GM23338 (cell line): Measurements from ENCODE around the gene DELE1. TPM values are rescaled to one million over a fixed set of nuclear protein-coding genes. Genes with fewer than 3 reads are reported as not detected.

ENCODE experiments used
- ATAC-seq: fragments of 200-7000 bp; cut with Tn5 transposase; 3 replicates; pipeline ENCODE4 v1.9.1; 2020
- DNase-seq: peaks from one replicate; pipeline ENCODE4 v3.0.0-alpha.2; 2015; ENCODE audit warnings: low spot score
- H2AFZ ChIP-seq: fragments of 200-600 bp; sonication (generic); 2 replicates; pipeline ENCODE4 v1.8.0; 2016; ENCODE audit warnings: antibody characterized with exemption, mild to moderate bottlenecking, moderate library complexity
- H3F3A ChIP-seq: fragments of 200-600 bp; sonication (generic); replicated peaks from 2 replicates; pipeline ENCODE4 v1.8.0; 2017; ENCODE audit warnings: antibody characterized with exemption, mixed run types, low read depth
- H3K27ac ChIP-seq: fragments of 200-600 bp; sonication (generic); 2 replicates; pipeline ENCODE4 v1.6.1; 2016; ENCODE audit warnings: low read depth
- H3K27me3 ChIP-seq: fragments of 200-600 bp; sonication (generic); 2 replicates; pipeline ENCODE4 v1.8.0; 2016; ENCODE audit warnings: mild to moderate bottlenecking, mixed run types, moderate library complexity; ENCODE audit not compliant: insufficient read depth
- H3K36me3 ChIP-seq: fragments of 200-600 bp; sonication (generic); 2 replicates; pipeline ENCODE4 v1.8.0; 2016; ENCODE audit warnings: mild to moderate bottlenecking; ENCODE audit not compliant: insufficient read depth
- H3K4me1 ChIP-seq: fragments of 200-600 bp; sonication (generic); 2 replicates; pipeline ENCODE4 v1.8.0; 2016; ENCODE audit warnings: mild to moderate bottlenecking, moderate library complexity; ENCODE audit not compliant: insufficient read depth
- H3K4me2 ChIP-seq: fragments of 200-600 bp; sonication (generic); 2 replicates; pipeline ENCODE4 v1.7.1; 2017; ENCODE audit warnings: mixed run types
- H3K4me3 ChIP-seq: fragments of 200-600 bp; sonication (generic); 2 replicates; pipeline ENCODE4 v1.6.1; 2016; ENCODE audit warnings: mixed run types
- H3K79me2 ChIP-seq: fragments of 200-600 bp; sonication (generic); replicated peaks from 2 replicates; pipeline ENCODE4 v1.8.0; 2017; ENCODE audit warnings: mild to moderate bottlenecking; ENCODE audit not compliant: insufficient read depth
- H3K9me2 ChIP-seq: fragments of 200-600 bp; sonication (generic); 2 replicates; pipeline ENCODE4 v1.8.0; 2017; ENCODE audit not compliant: insufficient read depth
- H4K20me1 ChIP-seq: fragments of 200-600 bp; sonication (generic); replicated peaks from 2 replicates; pipeline ENCODE4 v1.8.0; 2017; ENCODE audit warnings: mild to moderate bottlenecking; ENCODE audit not compliant: insufficient read depth
- H3K27ac Mint-ChIP-seq: 2 replicates; pipeline ENCODE4 v1.8.0; 2020; ENCODE audit warnings: inconsistent platforms, mild to moderate bottlenecking, moderate library complexity, mixed read lengths
- H3K27me3 Mint-ChIP-seq: 3 replicates; pipeline ENCODE4 v1.8.0; 2022; ENCODE audit warnings: low read depth, mild to moderate bottlenecking, moderate library complexity, mixed read lengths, inconsistent platforms; ENCODE audit not compliant: insufficient read depth, poor library complexity
- H3K36me3 Mint-ChIP-seq: 3 replicates; pipeline ENCODE4 v1.8.0; 2021; ENCODE audit warnings: low read depth, mild to moderate bottlenecking, inconsistent platforms, moderate library complexity, mixed read lengths
- H3K4me1 Mint-ChIP-seq: 3 replicates; pipeline ENCODE4 v1.8.0; 2020; ENCODE audit warnings: mild to moderate bottlenecking, inconsistent platforms, mixed read lengths
- H3K4me3 Mint-ChIP-seq: 3 replicates; pipeline ENCODE4 v1.8.0; 2021; ENCODE audit warnings: moderate library complexity, mild to moderate bottlenecking, inconsistent platforms, mixed read lengths
- H3K9me3 Mint-ChIP-seq: 3 replicates; pipeline ENCODE4 v1.8.0; 2020; ENCODE audit warnings: moderate library complexity, mild to moderate bottlenecking, inconsistent platforms, mixed read lengths
- POLR2AphosphoS5 ChIP-seq: IDR thresholded peaks from 2 replicates; pipeline ENCODE4 v1.6.1; 2016; ENCODE audit warnings: antibody characterized with exemption, low read depth
- ZNF114 ChIP-seq: fragments of 250-450 bp; sonication (Bioruptor Pico); IDR thresholded peaks from 2 replicates; pipeline ENCODE4 v1.5.0; 2020; ENCODE audit warnings: mild to moderate bottlenecking, moderate library complexity
- ZNF331 ChIP-seq: fragments of 250-450 bp; sonication (Bioruptor Pico); IDR thresholded peaks from 2 replicates; pipeline ENCODE4 v1.5.0; 2020; ENCODE audit warnings: low read depth, mild to moderate bottlenecking, moderate library complexity
- polyA plus RNA-seq: library from polyadenylated mRNA; unstranded; fragments of >200 nt; fragmentation: Nextera tagmentation; extraction: Ambion mirVana; gene quantifications from 2 replicates; pipeline ENCODE4 v1.2.1, GENCODE V29; 2016
- total RNA-seq: library from RNA; depleted of rRNA; stranded (reverse); fragments of >200 nt; shearing (Covaris generic); gene quantifications from 2 replicates; pipeline ENCODE4 v1.2.3, GENCODE V29; 2014
- TF ChIP-seq, protein P1 (sequence below), 2 experiments: fragments of 200-600 bp in 1 of 2; sonication (generic) in 1 of 2; conservative IDR thresholded peaks; 2 replicates each; pipeline versions ENCODE4 v1.5.1 to v1.6.1; 2016 to 2017; ENCODE audit warnings: antibody characterized with exemption in 2 of 2, low read depth in 2 of 2, mild to moderate bottlenecking in 2 of 2, moderate library complexity in 1 of 2
- TF ChIP-seq, protein P2 (sequence below): fragments of 250-450 bp; sonication (Bioruptor Pico); IDR thresholded peaks from 2 replicates; pipeline ENCODE4 v1.5.0; 2020; ENCODE audit warnings: mild to moderate bottlenecking, moderate library complexity
- TF ChIP-seq, protein P3 (sequence below): IDR thresholded peaks from 2 replicates; pipeline ENCODE4 v1.6.1; 2016; ENCODE audit warnings: antibody characterized with exemption

DELE1 gene
- total and polyA plus RNA-seq, 2 experiments from 2014 or later = 26.9 to 62.2 TPM

DNA sequence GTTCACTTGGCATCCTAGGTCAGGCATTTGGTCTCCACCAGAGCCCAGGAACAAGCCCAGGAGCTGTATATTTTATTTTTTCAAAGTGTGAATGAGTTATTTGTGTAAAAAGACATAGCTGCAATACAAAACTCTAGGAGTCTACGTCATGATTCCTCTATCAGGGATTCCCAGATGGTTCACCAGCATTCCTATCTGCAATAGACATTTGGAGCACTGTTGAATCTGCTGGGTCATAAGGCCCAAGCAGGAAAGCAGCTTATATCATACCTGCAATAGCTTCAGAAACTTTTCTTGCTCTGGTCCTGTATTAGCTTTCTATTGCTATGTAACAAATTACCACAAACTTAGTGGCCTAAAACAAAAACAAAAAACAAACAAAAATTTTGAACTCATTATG, 16.7 kb upstream of the DELE1 start:
- Histone ChIP-seq H3K4me3 (no peak overlapping the region), H3K4me1 (peaks cover 7% of the 10 kb centered on the region), H3F3A (no peaks in the 10 kb centered on the region), H3K4me2 (no peak overlapping the region), H2AFZ (no peak overlapping the region), H3K27me3 (no peaks in the 10 kb centered on the region), H3K79me2 (no peaks in the 10 kb centered on the region), H3K9me2 (no peaks in the 10 kb centered on the region), H3K36me3 (no peaks in the 10 kb centered on the region), H4K20me1 (no peaks in the 10 kb centered on the region), H3K27ac (no peak overlapping the region)
- Mint-ChIP-seq H3K4me3 (no peak overlapping the region), H3K9me3 (no peaks in the 10 kb centered on the region; the same call in 2 of the 3 replicates), H3K4me1 (peaks cover 9% of the 10 kb centered on the region; the same call in 1 of the 3 replicates), H3K27me3 (no peaks in the 10 kb centered on the region), H3K36me3 (no peaks in the 10 kb centered on the region), H3K27ac (no peak overlapping the region)
- DNase-seq = no peak
- no peak for ATAC-seq
- TF ChIP-seq POLR2AphosphoS5 (no peak), ZNF331 (no peak), ZNF114 (CRISPR knock-in tag) (no peak)
- TF ChIP-seq, protein P1, sequence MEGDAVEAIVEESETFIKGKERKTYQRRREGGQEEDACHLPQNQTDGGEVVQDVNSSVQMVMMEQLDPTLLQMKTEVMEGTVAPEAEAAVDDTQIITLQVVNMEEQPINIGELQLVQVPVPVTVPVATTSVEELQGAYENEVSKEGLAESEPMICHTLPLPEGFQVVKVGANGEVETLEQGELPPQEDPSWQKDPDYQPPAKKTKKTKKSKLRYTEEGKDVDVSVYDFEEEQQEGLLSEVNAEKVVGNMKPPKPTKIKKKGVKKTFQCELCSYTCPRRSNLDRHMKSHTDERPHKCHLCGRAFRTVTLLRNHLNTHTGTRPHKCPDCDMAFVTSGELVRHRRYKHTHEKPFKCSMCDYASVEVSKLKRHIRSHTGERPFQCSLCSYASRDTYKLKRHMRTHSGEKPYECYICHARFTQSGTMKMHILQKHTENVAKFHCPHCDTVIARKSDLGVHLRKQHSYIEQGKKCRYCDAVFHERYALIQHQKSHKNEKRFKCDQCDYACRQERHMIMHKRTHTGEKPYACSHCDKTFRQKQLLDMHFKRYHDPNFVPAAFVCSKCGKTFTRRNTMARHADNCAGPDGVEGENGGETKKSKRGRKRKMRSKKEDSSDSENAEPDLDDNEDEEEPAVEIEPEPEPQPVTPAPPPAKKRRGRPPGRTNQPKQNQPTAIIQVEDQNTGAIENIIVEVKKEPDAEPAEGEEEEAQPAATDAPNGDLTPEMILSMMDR (conservative IDR thresholded peaks at IDR 0.05; ENCODE audit: low read depth in 2 of 2) = no peak
- TF ChIP-seq, protein P2, sequence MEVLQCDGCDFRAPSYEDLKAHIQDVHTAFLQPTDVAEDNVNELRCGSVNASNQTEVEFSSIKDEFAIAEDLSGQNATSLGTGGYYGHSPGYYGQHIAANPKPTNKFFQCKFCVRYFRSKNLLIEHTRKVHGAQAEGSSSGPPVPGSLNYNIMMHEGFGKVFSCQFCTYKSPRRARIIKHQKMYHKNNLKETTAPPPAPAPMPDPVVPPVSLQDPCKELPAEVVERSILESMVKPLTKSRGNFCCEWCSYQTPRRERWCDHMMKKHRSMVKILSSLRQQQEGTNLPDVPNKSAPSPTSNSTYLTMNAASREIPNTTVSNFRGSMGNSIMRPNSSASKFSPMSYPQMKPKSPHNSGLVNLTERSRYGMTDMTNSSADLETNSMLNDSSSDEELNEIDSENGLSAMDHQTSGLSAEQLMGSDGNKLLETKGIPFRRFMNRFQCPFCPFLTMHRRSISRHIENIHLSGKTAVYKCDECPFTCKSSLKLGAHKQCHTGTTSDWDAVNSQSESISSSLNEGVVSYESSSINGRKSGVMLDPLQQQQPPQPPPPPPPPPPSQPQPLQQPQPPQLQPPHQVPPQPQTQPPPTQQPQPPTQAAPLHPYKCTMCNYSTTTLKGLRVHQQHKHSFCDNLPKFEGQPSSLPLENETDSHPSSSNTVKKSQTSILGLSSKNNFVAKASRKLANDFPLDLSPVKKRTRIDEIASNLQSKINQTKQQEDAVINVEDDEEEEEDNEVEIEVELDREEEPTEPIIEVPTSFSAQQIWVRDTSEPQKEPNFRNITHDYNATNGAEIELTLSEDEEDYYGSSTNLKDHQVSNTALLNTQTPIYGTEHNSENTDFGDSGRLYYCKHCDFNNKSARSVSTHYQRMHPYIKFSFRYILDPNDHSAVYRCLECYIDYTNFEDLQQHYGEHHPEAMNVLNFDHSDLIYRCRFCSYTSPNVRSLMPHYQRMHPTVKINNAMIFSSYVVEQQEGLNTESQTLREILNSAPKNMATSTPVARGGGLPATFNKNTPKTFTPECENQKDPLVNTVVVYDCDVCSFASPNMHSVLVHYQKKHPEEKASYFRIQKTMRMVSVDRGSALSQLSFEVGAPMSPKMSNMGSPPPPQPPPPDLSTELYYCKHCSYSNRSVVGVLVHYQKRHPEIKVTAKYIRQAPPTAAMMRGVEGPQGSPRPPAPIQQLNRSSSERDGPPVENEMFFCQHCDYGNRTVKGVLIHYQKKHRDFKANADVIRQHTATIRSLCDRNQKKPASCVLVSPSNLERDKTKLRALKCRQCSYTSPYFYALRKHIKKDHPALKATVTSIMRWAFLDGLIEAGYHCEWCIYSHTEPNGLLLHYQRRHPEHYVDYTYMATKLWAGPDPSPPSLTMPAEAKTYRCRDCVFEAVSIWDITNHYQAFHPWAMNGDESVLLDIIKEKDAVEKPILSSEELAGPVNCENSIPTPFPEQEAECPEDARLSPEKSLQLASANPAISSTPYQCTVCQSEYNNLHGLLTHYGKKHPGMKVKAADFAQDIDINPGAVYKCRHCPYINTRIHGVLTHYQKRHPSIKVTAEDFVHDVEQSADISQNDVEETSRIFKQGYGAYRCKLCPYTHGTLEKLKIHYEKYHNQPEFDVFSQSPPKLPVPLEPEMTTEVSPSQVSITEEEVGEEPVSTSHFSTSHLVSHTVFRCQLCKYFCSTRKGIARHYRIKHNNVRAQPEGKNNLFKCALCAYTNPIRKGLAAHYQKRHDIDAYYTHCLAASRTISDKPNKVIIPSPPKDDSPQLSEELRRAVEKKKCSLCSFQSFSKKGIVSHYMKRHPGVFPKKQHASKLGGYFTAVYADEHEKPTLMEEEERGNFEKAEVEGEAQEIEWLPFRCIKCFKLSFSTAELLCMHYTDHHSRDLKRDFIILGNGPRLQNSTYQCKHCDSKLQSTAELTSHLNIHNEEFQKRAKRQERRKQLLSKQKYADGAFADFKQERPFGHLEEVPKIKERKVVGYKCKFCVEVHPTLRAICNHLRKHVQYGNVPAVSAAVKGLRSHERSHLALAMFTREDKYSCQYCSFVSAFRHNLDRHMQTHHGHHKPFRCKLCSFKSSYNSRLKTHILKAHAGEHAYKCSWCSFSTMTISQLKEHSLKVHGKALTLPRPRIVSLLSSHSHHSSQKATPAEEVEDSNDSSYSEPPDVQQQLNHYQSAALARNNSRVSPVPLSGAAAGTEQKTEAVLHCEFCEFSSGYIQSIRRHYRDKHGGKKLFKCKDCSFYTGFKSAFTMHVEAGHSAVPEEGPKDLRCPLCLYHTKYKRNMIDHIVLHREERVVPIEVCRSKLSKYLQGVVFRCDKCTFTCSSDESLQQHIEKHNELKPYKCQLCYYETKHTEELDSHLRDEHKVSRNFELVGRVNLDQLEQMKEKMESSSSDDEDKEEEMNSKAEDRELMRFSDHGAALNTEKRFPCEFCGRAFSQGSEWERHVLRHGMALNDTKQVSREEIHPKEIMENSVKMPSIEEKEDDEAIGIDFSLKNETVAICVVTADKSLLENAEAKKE (CRISPR knock-in tag) = no peak
- TF ChIP-seq, protein P3, sequence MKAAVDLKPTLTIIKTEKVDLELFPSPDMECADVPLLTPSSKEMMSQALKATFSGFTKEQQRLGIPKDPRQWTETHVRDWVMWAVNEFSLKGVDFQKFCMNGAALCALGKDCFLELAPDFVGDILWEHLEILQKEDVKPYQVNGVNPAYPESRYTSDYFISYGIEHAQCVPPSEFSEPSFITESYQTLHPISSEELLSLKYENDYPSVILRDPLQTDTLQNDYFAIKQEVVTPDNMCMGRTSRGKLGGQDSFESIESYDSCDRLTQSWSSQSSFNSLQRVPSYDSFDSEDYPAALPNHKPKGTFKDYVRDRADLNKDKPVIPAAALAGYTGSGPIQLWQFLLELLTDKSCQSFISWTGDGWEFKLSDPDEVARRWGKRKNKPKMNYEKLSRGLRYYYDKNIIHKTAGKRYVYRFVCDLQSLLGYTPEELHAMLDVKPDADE = no peak
